ENCODE results near the gene C17orf100.

GRCh38 chr17:6603744-6604325, 47.7 kb upstream of the C17orf100 start:
- TF ChIP-seq CTCF (IDR thresholded peaks at IDR 0.05; ENCODE audit: low read depth, low read length, missing input control) (no peak), EGR1 (IDR thresholded peaks at IDR 0.05; ENCODE audit: low read depth in 2 of 2) (no peak), TAF1 (conservative IDR thresholded peaks at IDR 0.05) (no peak), MAX (IDR thresholded peaks at IDR 0.05) (no peak), HNF4G (IDR thresholded peaks at IDR 0.05) (no peak), SP1 (IDR thresholded peaks at IDR 0.05) (no peak), ATF3 (IDR thresholded peaks at IDR 0.05) (no peak), REST (IDR thresholded peaks at IDR 0.05) (no peak), YY1 (IDR thresholded peaks at IDR 0.05) (no peak), JUND (IDR thresholded peaks at IDR 0.05) (no peak), FOXA1 (IDR thresholded peaks at IDR 0.05) (no peak), RAD21 (IDR thresholded peaks at IDR 0.05) (no peak)
